SU-DHL-6 (cell line): ENCODE data around the gene NPAS3.

Experiments
- CTCF ChIP-seq: fragments of 200-600 bp; sonication (generic); IDR thresholded peaks from one replicate; pipeline ENCODE4 v1.5.1; 2017; ENCODE audit warnings: antibody characterized with exemption, mild to moderate bottlenecking, low read length, moderate library complexity; ENCODE audit not compliant: insufficient read depth, poor library complexity, severe bottlenecking
- EZH2phosphoT487 ChIP-seq: fragments of 200-600 bp; sonication (generic), shearing (Covaris generic); conservative IDR thresholded peaks from 2 replicates; pipeline ENCODE4 v1.6.1; 2018; ENCODE audit warnings: mild to moderate bottlenecking, antibody characterized with exemption, low read length, moderate library complexity, mixed read lengths

- no peak for TF ChIP-seq CTCF
- TF ChIP-seq EZH2phosphoT487 = no peak
These were observed 572.3 kb downstream of the NPAS3 start for GRCh38 chr14:33510991-33511390.
